Esophagus muscularis mucosa (tissue), 4 donors: ENCODE data around the gene PDCD4. TPM values are rescaled to one million over a fixed set of nuclear protein-coding genes. Genes with fewer than 3 reads are reported as not detected.

ENCODE experiments used
- DNase-seq: peaks from one replicate; pipeline ENCODE4 v3.0.0-alpha.2; 2017; ENCODE audit errors: extremely low spot score
- H3K27ac ChIP-seq, 4 donors: fragments of 200-600 bp; sonication (generic); replicated peaks in 1 of 4; 1 replicate in 3 of 4; 2 replicates in 1 of 4; pipeline ENCODE4 v1.5.1; 2016 to 2019; ENCODE audit warnings: mild to moderate bottlenecking in 1 of 4
- H3K27me3 ChIP-seq, 4 donors: fragments of 200-600 bp; sonication (generic); one replicate each; pipeline versions ENCODE4 v1.5.1 to v1.6.0; 2016 to 2019
- H3K36me3 ChIP-seq, 4 donors: fragments of 200-600 bp; sonication (generic); one replicate each; pipeline ENCODE4 v1.5.1; 2016 to 2019
- H3K4me1 ChIP-seq, 4 donors: fragments of 200-600 bp; sonication (generic); one replicate each; pipeline ENCODE4 v1.5.1; 2016 to 2019
- H3K4me3 ChIP-seq, 4 donors: fragments of 200-600 bp; sonication (generic); 1 replicate in 2 of 4; 2 replicates in 2 of 4; pipeline ENCODE4 v1.5.1; 2016 to 2019; ENCODE audit warnings: mild to moderate bottlenecking in 4 of 4, moderate library complexity in 1 of 4
- H3K9me3 ChIP-seq, 4 donors: fragments of 200-600 bp; sonication (generic); 1 replicate in 3 of 4; 2 replicates in 1 of 4; pipeline ENCODE4 v1.5.1; 2016 to 2019
- CTCF ChIP-seq, 3 experiments: fragments of 200-600 bp in 2 of 3; fragments of 450-650 bp in 1 of 3; sonication (generic) in 2 of 3; IDR thresholded peaks; one replicate each; pipeline ENCODE4 v1.5.1; 2017 to 2019; ENCODE audit warnings: antibody characterized with exemption in 3 of 3, mild to moderate bottlenecking in 2 of 3, moderate library complexity in 1 of 3
- EP300 ChIP-seq: sonication (generic); formaldehyde crosslinking; IDR thresholded peaks from one replicate; pipeline ENCODE4 v1.6.1; 2017; ENCODE audit warnings: antibody characterized with exemption
- POLR2A ChIP-seq: fragments of 450-650 bp; IDR thresholded peaks from one replicate; pipeline ENCODE4 v1.6.1; 2017; ENCODE audit warnings: antibody characterized with exemption, moderate library complexity, mild to moderate bottlenecking, low read depth
- POLR2AphosphoS5 ChIP-seq, 2 donors: sonication (generic); formaldehyde crosslinking; IDR thresholded peaks; one replicate each; pipeline ENCODE4 v1.6.1; 2017; ENCODE audit warnings: antibody characterized with exemption in 2 of 2
- WGBS: methylation state at CpG from one replicate; pipeline ENCODE4 v1.1.5; 2018; 5-methylcytosine and 5-hydroxymethylcytosine counted together
- intact Hi-C: fragments of 100-400 bp; cut with DNase I; formaldehyde crosslinking; loops from one replicate; pipeline ENCODE4 v1.15.1; 2023
- total RNA-seq, 4 donors: library from RNA; depleted of rRNA; stranded (reverse); fragments of >200 nt; gene quantifications; one replicate each; pipeline versions ENCODE4 v1.1.0 to v1.2.1, GENCODE V29; 2016

PDCD4 gene
- total RNA-seq, 4 donors from 2014 or later = 65.6 to 97.7 (median 78.3) TPM

- no peak overlapping the region for H3K4me3 ChIP-seq
- H3K27ac ChIP-seq = peak overlapping the region; percentile 51 to 77 (median 64)
- H3K36me3 ChIP-seq = peaks cover 0 to 14% (median 0%) of the 10 kb centered on the region in 4 donors
- H3K27me3 ChIP-seq = no peaks in the 10 kb centered on the region
- no peak for DNase-seq
- H3K9me3 ChIP-seq = no peaks in the 10 kb centered on the region
- intact Hi-C loops = no loop called here
- H3K4me1 ChIP-seq = peaks cover 45 to 51% (median 46%) of the 10 kb centered on the region in 4 donors
- TF ChIP-seq EP300 = no peak
- 80% methylated on average over 6 of the region's 7 CpGs for WGBS
Observed at GRCh38 chr10:110835841-110836240, 35.9 kb upstream of the PDCD4 start.

GRCh38 chr10:110836706-110837105, 35.0 kb upstream of the PDCD4 start:
- no peak for TF ChIP-seq EP300
- TF ChIP-seq CTCF (IDR thresholded peaks at IDR 0.05) = no peak
- TF ChIP-seq POLR2A = no peak
- TF ChIP-seq POLR2AphosphoS5 (IDR thresholded peaks at IDR 0.05) = no peak
- intact Hi-C loops = no loop called here
- DNase-seq = no peak
- Histone ChIP-seq H3K27ac (peak overlapping the region; percentile 51 to 77 (median 64)), H3K36me3 (peaks cover 0 to 7% (median 0%) of the 10 kb centered on the region in 4 donors), H3K27me3 (no peaks in the 10 kb centered on the region), H3K4me3 (no peak overlapping the region), H3K4me1 (peaks cover 45 to 51% (median 46%) of the 10 kb centered on the region in 4 donors), H3K9me3 (no peaks in the 10 kb centered on the region)
- WGBS = 82% methylated on average over 3 of the region's 3 CpGs

GRCh38 chr10:110837418-110838171, 34.1 kb upstream of the PDCD4 start:
- 73% methylated on average over 2 of the region's 2 CpGs for WGBS
- TF ChIP-seq CTCF (IDR thresholded peaks at IDR 0.05) (no peak), EP300 (no peak), POLR2A (no peak), POLR2AphosphoS5 (IDR thresholded peaks at IDR 0.05) (peak in 1 of 2 donors; percentile 58)
- no peak for DNase-seq
- Histone ChIP-seq H3K4me1 (peaks cover 45 to 51% (median 46%) of the 10 kb centered on the region in 4 donors), H3K9me3 (no peaks in the 10 kb centered on the region), H3K36me3 (peaks cover 0 to 7% (median 0%) of the 10 kb centered on the region in 4 donors), H3K27ac (peak overlapping the region; percentile 51 to 77 (median 64)), H3K4me3 (no peak overlapping the region), H3K27me3 (no peaks in the 10 kb centered on the region)
- intact Hi-C loops = no loop called here

GRCh38 chr10:110840225-110840922, 31.4 kb upstream of the PDCD4 start:
- 76% methylated on average over 3 of the region's 5 CpGs for whole genome bisulfite sequencing
- H3K4me3 ChIP-seq = no peak overlapping the region
- DNase-seq = no peak
- H3K27me3 ChIP-seq = no peaks in the 10 kb centered on the region
- no peak for TF ChIP-seq POLR2AphosphoS5 (IDR thresholded peaks at IDR 0.05)
- TF ChIP-seq CTCF (IDR thresholded peaks at IDR 0.05) = no peak
- no peak for TF ChIP-seq EP300
- TF ChIP-seq POLR2A = no peak
- H3K9me3 ChIP-seq = no peaks in the 10 kb centered on the region
- peaks cover 30 to 32% (median 31%) of the 10 kb centered on the region in 4 donors for H3K4me1 ChIP-seq
- intact Hi-C loops = no loop called here
- no peak overlapping the region for H3K27ac ChIP-seq
- peaks cover 0 to 6% (median 0%) of the 10 kb centered on the region in 4 donors for H3K36me3 ChIP-seq

- no peaks in the 10 kb centered on the region for H3K36me3 ChIP-seq
- TF ChIP-seq CTCF (IDR thresholded peaks at IDR 0.05) (no peak), EP300 (no peak), POLR2A (no peak), POLR2AphosphoS5 (IDR thresholded peaks at IDR 0.05) (no peak)
- no peaks in the 10 kb centered on the region for H3K9me3 ChIP-seq
- H3K4me1 ChIP-seq = peaks cover 24 to 26% (median 25%) of the 10 kb centered on the region in 4 donors
- no peak for DNase-seq
- intact Hi-C loops = no loop called here
- H3K27me3 ChIP-seq = no peaks in the 10 kb centered on the region
- 89% methylated on average over 3 of the region's 3 CpGs for WGBS
- H3K27ac ChIP-seq = no peak overlapping the region
- no peak overlapping the region for H3K4me3 ChIP-seq
Observed at GRCh38 chr10:110840923-110841428, 30.8 kb upstream of the PDCD4 start.
